ENCODE measurements around the gene CD59.
"Not testable (repeated sequence)": the region's sequence is repeated elsewhere in the genome, so short reads cannot be mapped to it uniquely, and the experiment has no call there.

Gene CD59

DNA sequence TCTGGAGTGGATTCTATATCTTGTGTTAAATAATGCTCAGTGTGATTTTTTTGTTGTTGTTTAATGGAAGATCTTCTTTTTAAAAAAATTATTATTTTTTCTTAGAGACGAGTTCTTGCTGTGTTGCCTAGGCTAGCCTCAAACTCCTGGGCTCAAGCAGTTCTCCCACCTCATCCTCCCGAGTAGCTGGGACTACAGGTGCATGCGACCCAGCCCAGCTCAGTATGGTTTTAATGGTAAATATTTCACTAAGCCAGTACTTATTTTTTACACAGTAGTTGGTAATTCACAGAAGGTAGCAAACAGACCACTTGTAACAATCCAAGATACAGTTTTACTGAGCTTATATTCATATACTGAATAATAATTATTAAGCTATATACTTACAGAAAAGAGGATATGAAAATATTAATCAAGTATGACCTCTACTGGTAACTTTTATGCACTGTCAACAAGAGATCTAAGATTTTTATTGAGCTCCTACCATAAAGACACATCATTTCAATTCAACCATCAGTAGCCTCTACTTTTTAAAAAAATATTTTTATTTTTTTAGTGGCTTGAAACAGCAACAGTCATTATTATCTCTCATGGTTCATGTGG, 6.1 kb upstream of the CD59 start:
- peak; percentile 32 to 45 for ATAC-seq

DNA sequence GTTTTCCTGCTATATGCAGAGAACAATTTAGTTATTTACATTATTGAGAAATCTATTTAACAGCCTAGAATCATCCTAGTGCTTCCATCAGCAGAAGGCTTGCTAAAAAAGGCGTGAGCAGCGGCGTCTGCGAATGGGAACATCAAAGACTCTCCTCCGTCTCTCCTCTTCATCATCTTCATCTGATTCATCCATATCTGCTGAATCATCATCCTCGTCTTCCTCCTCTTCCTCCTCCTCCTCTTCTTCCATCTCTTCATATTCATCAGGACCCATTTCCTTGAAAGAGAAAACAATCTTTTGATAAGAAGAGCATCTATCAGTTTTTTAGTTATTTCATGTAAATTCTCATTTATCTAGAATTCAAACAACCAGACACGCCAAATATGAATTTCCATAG, 5.6 kb upstream of the CD59 start:
- ATAC-seq, result no peak

DNA sequence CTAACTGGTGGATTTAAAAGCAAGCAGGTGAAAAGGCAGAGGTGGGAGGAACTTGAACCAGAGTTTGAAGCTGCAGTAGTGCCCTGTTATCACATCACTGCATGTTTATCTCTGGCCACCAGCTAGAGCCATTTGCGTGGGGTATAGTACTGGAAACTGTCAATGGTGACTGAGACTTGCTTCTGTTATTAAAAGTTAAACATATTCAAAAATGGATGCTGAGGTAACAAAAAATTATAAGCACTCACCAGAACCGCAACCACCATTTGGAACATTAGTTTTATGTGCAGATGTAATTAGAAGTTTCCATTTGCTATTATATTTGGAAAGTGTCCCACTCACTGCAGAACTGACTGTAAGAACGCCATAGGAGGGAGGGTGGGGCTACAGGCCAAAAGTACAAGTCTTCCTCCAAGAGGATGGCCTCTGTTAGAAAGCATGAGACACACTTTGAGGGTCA, 1.2 kb upstream of the CD59 start:
- peak in 1 of 2 donors; percentile 27 for ATAC-seq

- ATAC-seq, result peak; percentile 30 to 42
Measured at GRCh38 chr11:33735271-33736147, 714 bp downstream of the CD59 start.

- no peak for ATAC-seq
Measured at GRCh38 chr11:33734441-33735270, 1.6 kb downstream of the CD59 start.

DNA sequence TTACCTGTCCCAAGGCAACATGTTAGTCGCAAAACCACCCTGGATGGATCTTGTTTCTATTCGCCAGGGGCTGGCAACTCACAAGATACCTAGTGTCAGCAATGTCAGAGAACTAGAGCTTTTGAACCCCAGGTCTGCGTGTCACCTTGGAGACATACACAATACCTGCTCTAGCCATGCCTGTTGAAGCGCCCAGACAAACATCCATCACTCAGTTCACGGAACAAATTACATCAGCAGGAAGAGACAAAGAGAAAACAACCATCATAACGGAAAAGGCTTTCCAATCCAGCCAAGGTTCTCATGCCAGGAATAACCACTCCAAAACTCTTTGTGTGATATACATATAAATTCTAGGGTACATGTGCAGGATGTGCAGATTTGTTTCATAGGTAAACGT, 2.2 kb downstream of the CD59 start:
- no peak for ATAC-seq

- ATAC-seq, result peak; percentile 76 to 78
Measured at GRCh38 chr11:33731723-33732531, 4.3 kb downstream of the CD59 start.

DNA sequence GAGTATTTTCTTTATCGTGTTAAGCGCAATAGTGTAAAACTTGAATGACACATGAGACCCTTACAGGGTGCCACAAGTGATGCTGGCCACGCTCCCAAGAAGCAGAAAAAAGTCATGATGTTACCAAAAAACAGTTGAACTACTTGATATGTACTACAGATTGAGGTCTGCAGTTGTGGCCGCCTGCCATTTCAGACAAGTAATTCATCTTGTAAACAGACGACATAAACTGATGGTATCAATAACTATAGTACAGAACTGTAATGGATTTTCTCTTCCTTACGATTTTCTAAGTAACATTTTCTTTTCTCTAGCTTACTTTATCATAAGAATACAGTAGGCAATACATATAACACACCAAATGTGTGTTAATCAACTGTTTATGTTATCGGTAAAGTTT, 5.5 kb downstream of the CD59 start:
- no peak for ATAC-seq

GRCh38 chr11:33729072-33729664, 7.1 kb downstream of the CD59 start:
- not testable (repeated sequence) for ATAC-seq

- not testable (repeated sequence) for ATAC-seq
Measured at GRCh38 chr11:33727539-33727938, 8.7 kb downstream of the CD59 start.

DNA sequence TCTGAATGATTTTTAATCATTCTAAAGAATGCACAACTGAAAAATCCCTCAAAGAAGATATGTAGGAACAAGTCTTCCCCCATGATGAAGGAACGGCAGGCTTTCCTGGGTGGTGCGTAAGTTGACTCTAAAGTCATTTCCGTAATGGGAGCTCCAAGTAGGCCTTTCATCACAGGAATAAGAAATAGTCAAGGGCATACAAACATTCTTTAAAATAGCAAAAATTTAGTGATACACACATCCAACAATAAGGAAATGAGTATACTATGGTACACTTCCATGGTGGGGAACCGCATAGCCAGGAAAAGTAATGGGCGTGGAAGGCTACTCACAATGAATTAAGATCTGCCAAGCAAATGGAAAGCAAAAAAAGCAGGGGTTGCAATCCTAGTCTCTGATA, 10.7 kb downstream of the CD59 start:
- no peak for ATAC-seq

GRCh38 chr11:33724644-33725035, 11.6 kb downstream of the CD59 start:
- no peak for ATAC-seq

DNA sequence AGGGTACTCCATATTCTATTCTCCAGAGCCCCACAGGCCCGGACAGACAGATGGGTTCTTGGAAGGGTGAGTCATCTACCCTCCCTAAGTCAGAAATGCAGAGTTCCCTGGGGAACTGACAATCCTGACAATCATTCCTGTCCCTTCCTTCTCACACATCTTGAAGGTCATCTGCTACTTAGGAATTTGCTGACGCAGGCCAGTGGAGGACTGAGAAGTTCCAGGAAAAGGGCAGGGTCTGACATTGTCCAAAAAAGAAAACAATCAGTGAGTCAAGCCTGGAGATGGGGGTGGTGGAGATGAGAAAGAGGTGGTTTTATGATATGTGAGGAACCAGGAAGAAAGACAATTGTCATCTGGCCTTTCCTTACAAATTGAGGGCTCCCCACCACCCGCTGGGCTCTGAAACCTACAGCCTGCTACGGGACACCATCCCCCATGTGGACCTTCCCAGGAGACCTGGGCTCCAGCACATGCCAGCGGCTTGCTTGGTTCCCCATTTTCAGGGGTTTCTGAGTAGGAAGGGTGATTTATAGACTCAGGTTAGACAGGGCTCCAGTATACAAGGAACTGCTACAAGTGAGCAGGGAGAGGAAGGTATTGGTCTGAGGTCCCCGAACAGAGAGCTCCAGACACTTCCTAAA, 12.9 kb downstream of the CD59 start:
- no peak for ATAC-seq

- ATAC-seq, result peak; percentile 92 to 93
Measured at GRCh38 chr11:33722590-33723234, 13.5 kb downstream of the CD59 start.

GRCh38 chr11:33721984-33722383, 14.2 kb downstream of the CD59 start:
- no peak for ATAC-seq

GRCh38 chr11:33721426-33721825, 14.8 kb downstream of the CD59 start:
- peak in 1 of 2 donors; percentile 7 for ATAC-seq

- no peak for ATAC-seq
Measured at GRCh38 chr11:33719587-33719986, 16.6 kb downstream of the CD59 start.

DNA sequence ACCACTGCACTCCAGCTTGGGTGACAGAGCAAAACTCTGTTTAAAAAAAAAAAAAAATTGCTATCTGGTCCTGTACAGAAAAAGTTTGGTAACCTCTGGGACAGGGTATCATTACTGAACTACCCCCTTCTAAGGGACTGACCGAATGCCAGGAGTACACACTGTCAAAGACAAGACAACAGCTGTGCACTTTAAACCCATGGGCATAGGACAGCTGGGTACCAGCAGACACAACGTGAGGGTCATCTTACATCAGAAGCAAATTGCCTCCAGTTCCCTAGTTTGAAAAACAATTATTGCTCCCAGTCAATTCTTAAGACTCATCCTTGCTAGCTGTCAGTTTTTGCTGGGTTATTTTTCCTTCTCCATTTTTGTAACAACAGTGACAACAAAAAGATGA, 17.8 kb downstream of the CD59 start:
- ATAC-seq, result no peak

- ATAC-seq, result no peak
Measured at GRCh38 chr11:33716243-33716642, 20.0 kb downstream of the CD59 start.

GRCh38 chr11:33713856-33714398, 22.3 kb downstream of the CD59 start:
- no peak for ATAC-seq
